Measurements from ENCODE around the gene PFDN6. TPM values are rescaled to one million over a fixed set of nuclear protein-coding genes. Genes with fewer than 3 reads are reported as not detected.
A peak's percentile ranks its signal among the peaks of the same experiment; 100 is the strongest.

Gene PFDN6
- total and polyA plus RNA-seq, 2 of the 13 experiments (the other 11 are each of a cell fraction or from before 2014, with no cell fraction given): 75.5 to 87.0 TPM

GRCh38 chr6:33276864-33277662, 12.3 kb upstream of the PFDN6 start, which contains the start of gene B3GALT4 (continued):
- no peak for TF ChIP-seq THAP8 (CRISPR knock-in tag; IDR thresholded peaks at IDR 0.05; ENCODE audit: borderline replicate concordance)
- no peak for TF ChIP-seq ZNF431 (CRISPR knock-in tag; IDR thresholded peaks at IDR 0.05; ENCODE audit: borderline replicate concordance, low read depth)
- TF ChIP-seq CREM (IDR thresholded peaks at IDR 0.05): no peak
- no peak for TF ChIP-seq CREM (CRISPR knock-in tag; IDR thresholded peaks at IDR 0.05)
- TF ChIP-seq ZNF580 (CRISPR knock-in tag; IDR thresholded peaks at IDR 0.05; ENCODE audit: borderline replicate concordance, low read depth): no peak
- no peak for TF ChIP-seq ZNF577 (CRISPR knock-in tag; IDR thresholded peaks at IDR 0.05; ENCODE audit: borderline replicate concordance, low read depth)
- no peak for TF ChIP-seq ZNF33B (CRISPR knock-in tag; IDR thresholded peaks at IDR 0.05)
- peak; percentile 45 for TF ChIP-seq HNRNPK (IDR thresholded peaks at IDR 0.05; ENCODE audit: low read depth, low read length, poor library complexity, severe bottlenecking)
- TF ChIP-seq BRD4 (CRISPR knock-in tag; IDR thresholded peaks at IDR 0.05): no peak
- no peak for TF ChIP-seq ZNF629 (CRISPR knock-in tag; conservative IDR thresholded peaks at IDR 0.05)
- TF ChIP-seq GLMP (CRISPR knock-in tag; IDR thresholded peaks at IDR 0.05; ENCODE audit: borderline replicate concordance): no peak
- no peak for TF ChIP-seq IRF9 (CRISPR knock-in tag; IDR thresholded peaks at IDR 0.05; ENCODE audit: borderline replicate concordance)
- no peak for TF ChIP-seq KLF16 (CRISPR knock-in tag; IDR thresholded peaks at IDR 0.05)
- peak; percentile 94 for TF ChIP-seq ZHX1 (CRISPR knock-in tag; IDR thresholded peaks at IDR 0.05; ENCODE audit: low read depth)
- no peak for TF ChIP-seq ZBTB20 (CRISPR knock-in tag; IDR thresholded peaks at IDR 0.05; ENCODE audit: borderline replicate concordance, low read depth)
- peak; percentile 32 for TF ChIP-seq TAF15 (IDR thresholded peaks at IDR 0.05; ENCODE audit: low read depth, low read length, poor library complexity, severe bottlenecking)
- no peak for TF ChIP-seq AGO1 (IDR thresholded peaks at IDR 0.05; ENCODE audit: low read depth, low read length, poor library complexity, severe bottlenecking)
- TF ChIP-seq ZNF282 (IDR thresholded peaks at IDR 0.05; ENCODE audit: partially characterized antibody): no peak
- no peak for TF ChIP-seq RARG (CRISPR knock-in tag; IDR thresholded peaks at IDR 0.05; ENCODE audit: low read depth)
- peak; percentile 66 for TF ChIP-seq RAD21 (CRISPR knock-in tag; IDR thresholded peaks at IDR 0.05)
- no peak for TF ChIP-seq JARID2 (CRISPR knock-in tag; IDR thresholded peaks at IDR 0.05; ENCODE audit: insufficient replicate concordance)
- TF ChIP-seq ZC3H13 (CRISPR knock-in tag; IDR thresholded peaks at IDR 0.05): peak; percentile 71
- 0 out of 2 replicates have a peak, but pooled peaks have one; percentile 13 for TF ChIP-seq ZNF138 (CRISPR knock-in tag; IDR thresholded peaks at IDR 0.05; ENCODE audit: low read depth)
- 0 out of 2 replicates have a peak, but pooled peaks have one; percentile 20 for TF ChIP-seq KDM3A (CRISPR knock-in tag; IDR thresholded peaks at IDR 0.05; ENCODE audit: low read depth)
